T-helper 17 cell (primary cell): ENCODE data around the gene BCAS3. TPM values are rescaled to one million over a fixed set of nuclear protein-coding genes. Genes with fewer than 3 reads are reported as not detected.

Source experiments
- ATAC-seq: fragments of 150-1000 bp; cut with Tn5 transposase; 2 replicates; pipeline ENCODE4 v1.10.0; 2021; ENCODE audit warnings: mild to moderate bottlenecking, moderate library complexity
- DNase-seq, 3 donors: peaks; one replicate each; pipeline versions ENCODE4 v3.0.0 to v3.0.0-alpha.2; 2020 to 2021
- H3K9me3 ChIP-seq: one replicate; pipeline ENCODE4 v1.7.0; 2013; ENCODE audit warnings: low read length, mild to moderate bottlenecking; ENCODE audit not compliant: control insufficient read depth, poor library complexity, severe bottlenecking
- H3K27ac Mint-ChIP-seq: one replicate; pipeline ENCODE4 v1.8.0; 2022; ENCODE audit warnings: mild to moderate bottlenecking, moderate library complexity, mixed read lengths
- H3K27me3 Mint-ChIP-seq: one replicate; pipeline ENCODE4 v1.8.0; 2022; ENCODE audit warnings: mixed read lengths
- H3K36me3 Mint-ChIP-seq: one replicate; pipeline ENCODE4 v1.8.0; 2022; ENCODE audit warnings: low read depth, mixed read lengths
- H3K4me1 Mint-ChIP-seq: one replicate; pipeline ENCODE4 v1.8.0; 2022; ENCODE audit warnings: mild to moderate bottlenecking, mixed read lengths
- H3K4me3 Mint-ChIP-seq: one replicate; pipeline ENCODE4 v1.8.0; 2022; ENCODE audit warnings: mild to moderate bottlenecking, moderate library complexity, mixed read lengths
- total RNA-seq, 4 donors: library from RNA in 2 of 4; stranded (reverse) in 2 of 4; gene quantifications; one replicate each; pipeline ENCODE4 v1.2.3 and lab custom pipeline; 2022 to 2026

BCAS3 gene
- total RNA-seq, 2 donors from 2014 or later, result 39.0 to 50.0 TPM

- no peaks in the 10 kb centered on the region for H3K27me3 Mint-ChIP-seq
- peaks cover 2% of the 10 kb centered on the region for H3K4me1 Mint-ChIP-seq
- peaks cover 5% of the 10 kb centered on the region for H3K36me3 Mint-ChIP-seq
- no peak overlapping the region for H3K4me3 Mint-ChIP-seq
- ATAC-seq, result no peak
- no peaks in the 10 kb centered on the region for H3K9me3 ChIP-seq
- no peak overlapping the region for H3K27ac Mint-ChIP-seq
- no peak for DNase-seq
Observed at GRCh38 chr17:61380217-61380835, 702.7 kb downstream of the BCAS3 start.

- H3K36me3 Mint-ChIP-seq, result peaks cover 5% of the 10 kb centered on the region
- DNase-seq, result no peak
- no peak overlapping the region for H3K4me3 Mint-ChIP-seq
- no peaks in the 10 kb centered on the region for H3K9me3 ChIP-seq
- H3K27ac Mint-ChIP-seq, result no peak overlapping the region
- no peak for ATAC-seq
- H3K27me3 Mint-ChIP-seq, result no peaks in the 10 kb centered on the region
- peaks cover 2% of the 10 kb centered on the region for H3K4me1 Mint-ChIP-seq
Observed at GRCh38 chr17:61380836-61381525, 703.3 kb downstream of the BCAS3 start.

GRCh38 chr17:61381537-61381936 lies 703.9 kb downstream of the BCAS3 start:
- Mint-ChIP-seq H3K36me3 (peaks cover 2% of the 10 kb centered on the region), H3K27ac (no peak overlapping the region), H3K27me3 (no peaks in the 10 kb centered on the region), H3K4me1 (peaks cover 2% of the 10 kb centered on the region), H3K4me3 (no peak overlapping the region)
- H3K9me3 ChIP-seq, result no peaks in the 10 kb centered on the region
- ATAC-seq, result no peak
- DNase-seq, result no peak

GRCh38 chr17:61382796-61383688 lies 705.4 kb downstream of the BCAS3 start:
- no peaks in the 10 kb centered on the region for H3K9me3 ChIP-seq
- ATAC-seq, result no peak
- Mint-ChIP-seq H3K36me3 (peaks cover 2% of the 10 kb centered on the region), H3K27ac (no peak overlapping the region), H3K4me1 (peaks cover 2% of the 10 kb centered on the region), H3K4me3 (no peak overlapping the region), H3K27me3 (no peaks in the 10 kb centered on the region)
- DNase-seq, result no peak

- Mint-ChIP-seq H3K27ac (no peak overlapping the region), H3K36me3 (peaks cover 2% of the 10 kb centered on the region), H3K4me1 (no peaks in the 10 kb centered on the region), H3K4me3 (no peak overlapping the region), H3K27me3 (no peaks in the 10 kb centered on the region)
- no peak for DNase-seq
- H3K9me3 ChIP-seq, result no peaks in the 10 kb centered on the region
- no peak for ATAC-seq
Observed at GRCh38 chr17:61383689-61384201, 706.1 kb downstream of the BCAS3 start.

- no peak for ATAC-seq
- H3K4me1 Mint-ChIP-seq, result peaks cover 2% of the 10 kb centered on the region
- H3K36me3 Mint-ChIP-seq, result peaks cover 2% of the 10 kb centered on the region
- H3K27ac Mint-ChIP-seq, result no peak overlapping the region
- H3K27me3 Mint-ChIP-seq, result no peaks in the 10 kb centered on the region
- no peak overlapping the region for H3K4me3 Mint-ChIP-seq
- DNase-seq, result no peak
- no peaks in the 10 kb centered on the region for H3K9me3 ChIP-seq
Observed at GRCh38 chr17:61384354-61384691, 706.7 kb downstream of the BCAS3 start.

- H3K27me3 Mint-ChIP-seq, result no peaks in the 10 kb centered on the region
- no peaks in the 10 kb centered on the region for H3K9me3 ChIP-seq
- DNase-seq (no peak), ATAC-seq (no peak)
- H3K27ac Mint-ChIP-seq, result no peak overlapping the region
- H3K36me3 Mint-ChIP-seq, result peaks cover 2% of the 10 kb centered on the region
- H3K4me3 Mint-ChIP-seq, result no peak overlapping the region
- H3K4me1 Mint-ChIP-seq, result peaks cover 4% of the 10 kb centered on the region
Observed at GRCh38 chr17:61384692-61385576, 707.3 kb downstream of the BCAS3 start.

GRCh38 chr17:61385577-61386236 lies 708.1 kb downstream of the BCAS3 start:
- H3K4me1 Mint-ChIP-seq, result peaks cover 5% of the 10 kb centered on the region
- H3K9me3 ChIP-seq, result no peaks in the 10 kb centered on the region
- ATAC-seq (no peak), DNase-seq (no peak)
- H3K27ac Mint-ChIP-seq, result no peak overlapping the region
- peaks cover 2% of the 10 kb centered on the region for H3K36me3 Mint-ChIP-seq
- H3K4me3 Mint-ChIP-seq, result no peak overlapping the region
- no peaks in the 10 kb centered on the region for H3K27me3 Mint-ChIP-seq

GRCh38 chr17:61386251-61386650 lies 708.6 kb downstream of the BCAS3 start:
- no peak overlapping the region for H3K4me3 Mint-ChIP-seq
- H3K27me3 Mint-ChIP-seq, result no peaks in the 10 kb centered on the region
- no peaks in the 10 kb centered on the region for H3K9me3 ChIP-seq
- H3K27ac Mint-ChIP-seq, result no peak overlapping the region
- H3K36me3 Mint-ChIP-seq, result peaks cover 2% of the 10 kb centered on the region
- H3K4me1 Mint-ChIP-seq, result peaks cover 5% of the 10 kb centered on the region
- ATAC-seq (no peak), DNase-seq (no peak)

GRCh38 chr17:61387011-61387410 lies 709.4 kb downstream of the BCAS3 start:
- no peak overlapping the region for H3K4me3 Mint-ChIP-seq
- H3K9me3 ChIP-seq, result no peaks in the 10 kb centered on the region
- ATAC-seq (no peak), DNase-seq (no peak)
- peaks cover 2% of the 10 kb centered on the region for H3K36me3 Mint-ChIP-seq
- no peak overlapping the region for H3K27ac Mint-ChIP-seq
- H3K4me1 Mint-ChIP-seq, result peaks cover 5% of the 10 kb centered on the region
- H3K27me3 Mint-ChIP-seq, result peaks cover 6% of the 10 kb centered on the region

- Mint-ChIP-seq H3K36me3 (peaks cover 2% of the 10 kb centered on the region), H3K27ac (no peak overlapping the region)
- H3K9me3 ChIP-seq, result no peaks in the 10 kb centered on the region
Observed at GRCh38 chr17:61387511-61388305, 710.1 kb downstream of the BCAS3 start.

More at GRCh38 chr17:61387511-61388305, 710.1 kb downstream of the BCAS3 start:
- no peak for ATAC-seq
- H3K4me3 Mint-ChIP-seq, result no peak overlapping the region
- H3K27me3 Mint-ChIP-seq, result peaks cover 11% of the 10 kb centered on the region
- H3K4me1 Mint-ChIP-seq, result peaks cover 5% of the 10 kb centered on the region
- no peak for DNase-seq
